Measurements from ENCODE around the gene LSM2. TPM values are rescaled to one million over a fixed set of nuclear protein-coding genes. Genes with fewer than 3 reads are reported as not detected.

LSM2 gene
- total and polyA plus RNA-seq, 9 of the 15 experiments (the other 6 are each of a cell fraction or from before 2014, with no cell fraction given) = 154 to 407 (median 223) TPM

DNA sequence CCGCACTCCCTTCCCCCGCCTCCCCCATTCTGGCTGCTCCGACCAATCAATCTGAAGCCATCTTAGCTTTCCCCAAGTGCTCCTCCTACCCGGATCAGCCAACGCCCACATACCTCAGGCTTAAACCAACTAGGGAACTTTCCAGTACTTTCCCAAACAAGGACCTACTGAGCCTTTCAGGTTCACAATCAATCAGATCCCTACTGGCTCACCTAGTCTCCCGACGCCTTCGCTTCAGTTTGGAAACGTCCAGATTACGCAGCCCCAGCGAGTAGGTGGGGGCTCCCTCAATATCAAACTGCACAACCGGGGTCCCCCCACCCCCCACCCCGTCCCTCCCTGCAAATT lies 7.9 kb upstream of the LSM2 start (continued):
- TF ChIP-seq SRSF7 (optimal IDR thresholded peaks at IDR 0.05; ENCODE audit: low read depth, low read length) (no peak), CREBBP (IDR thresholded peaks at IDR 0.05; ENCODE audit: low read depth, low read length) (no peak), KAT8 (IDR thresholded peaks at IDR 0.05; ENCODE audit: low read depth) (no peak), NR3C1 (CRISPR knock-in tag; IDR thresholded peaks at IDR 0.05) (no peak), KDM5B (IDR thresholded peaks at IDR 0.05; ENCODE audit: insufficient replicate concordance, low read depth, low read length) (no peak), PRMT5 (CRISPR knock-in tag; IDR thresholded peaks at IDR 0.05) (no peak), NEUROD1 (IDR thresholded peaks at IDR 0.05; ENCODE audit: borderline replicate concordance, low read depth, low read length, partially characterized antibody) (peak; percentile 49), ZNF354B (CRISPR knock-in tag; IDR thresholded peaks at IDR 0.05) (no peak), RBM34 (IDR thresholded peaks at IDR 0.05; ENCODE audit: borderline replicate concordance, insufficient read depth, low read length) (no peak), HDAC3 (IDR thresholded peaks at IDR 0.05; ENCODE audit: borderline replicate concordance, partially characterized antibody) (no peak), LCOR (CRISPR knock-in tag; IDR thresholded peaks at IDR 0.05) (0 out of 2 replicates have a peak, but pooled peaks have one; percentile 68), CBX3 (IDR thresholded peaks at IDR 0.05; ENCODE audit: borderline replicate concordance in 1 of 2, low read length in 2 of 2) (peak in 1 of 2 experiments; percentile 22; a peak in 1 of 3 replicates), POLR3A (IDR thresholded peaks at IDR 0.05; ENCODE audit: borderline replicate concordance, extremely low read depth, insufficient read depth, insufficient read length) (no peak), ATF3 (IDR thresholded peaks at IDR 0.05) (no peak), ATF3 (CRISPR knock-in tag; conservative IDR thresholded peaks at IDR 0.05) (peak; percentile 46; the same call in 1 of the 2 replicates), FOS (IDR thresholded peaks at IDR 0.05; ENCODE audit: extremely low read depth, insufficient read length) (peak; percentile 19), ZNF12 (CRISPR knock-in tag; IDR thresholded peaks at IDR 0.05) (no peak), BRD9 (IDR thresholded peaks at IDR 0.05; ENCODE audit: low read depth, partially characterized antibody) (peak; percentile 95), SLC30A9 (CRISPR knock-in tag; IDR thresholded peaks at IDR 0.05) (no peak), NONO (IDR thresholded peaks at IDR 0.05; ENCODE audit: low read depth in 2 of 2, low read length in 1 of 2) (no peak), PHF8 (IDR thresholded peaks at IDR 0.05; ENCODE audit: borderline replicate concordance, low read length) (no peak; the same call in 1 of the 2 replicates), YBX1 (IDR thresholded peaks at IDR 0.05) (no peak), RBM14 (IDR thresholded peaks at IDR 0.05; ENCODE audit: borderline replicate concordance, insufficient read depth, low read depth, low read length) (no peak), MTF1 (CRISPR knock-in tag; IDR thresholded peaks at IDR 0.05; ENCODE audit: borderline replicate concordance) (no peak)
- TF ChIP-seq, protein P1, sequence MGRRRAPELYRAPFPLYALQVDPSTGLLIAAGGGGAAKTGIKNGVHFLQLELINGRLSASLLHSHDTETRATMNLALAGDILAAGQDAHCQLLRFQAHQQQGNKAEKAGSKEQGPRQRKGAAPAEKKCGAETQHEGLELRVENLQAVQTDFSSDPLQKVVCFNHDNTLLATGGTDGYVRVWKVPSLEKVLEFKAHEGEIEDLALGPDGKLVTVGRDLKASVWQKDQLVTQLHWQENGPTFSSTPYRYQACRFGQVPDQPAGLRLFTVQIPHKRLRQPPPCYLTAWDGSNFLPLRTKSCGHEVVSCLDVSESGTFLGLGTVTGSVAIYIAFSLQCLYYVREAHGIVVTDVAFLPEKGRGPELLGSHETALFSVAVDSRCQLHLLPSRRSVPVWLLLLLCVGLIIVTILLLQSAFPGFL (CRISPR knock-in tag; IDR thresholded peaks at IDR 0.05) = no peak
- TF ChIP-seq, protein P2, sequence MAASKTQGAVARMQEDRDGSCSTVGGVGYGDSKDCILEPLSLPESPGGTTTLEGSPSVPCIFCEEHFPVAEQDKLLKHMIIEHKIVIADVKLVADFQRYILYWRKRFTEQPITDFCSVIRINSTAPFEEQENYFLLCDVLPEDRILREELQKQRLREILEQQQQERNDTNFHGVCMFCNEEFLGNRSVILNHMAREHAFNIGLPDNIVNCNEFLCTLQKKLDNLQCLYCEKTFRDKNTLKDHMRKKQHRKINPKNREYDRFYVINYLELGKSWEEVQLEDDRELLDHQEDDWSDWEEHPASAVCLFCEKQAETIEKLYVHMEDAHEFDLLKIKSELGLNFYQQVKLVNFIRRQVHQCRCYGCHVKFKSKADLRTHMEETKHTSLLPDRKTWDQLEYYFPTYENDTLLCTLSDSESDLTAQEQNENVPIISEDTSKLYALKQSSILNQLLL (CRISPR knock-in tag; IDR thresholded peaks at IDR 0.05; ENCODE audit: borderline replicate concordance) = no peak
